ENCODE results near the gene TNKS2.

DNA sequence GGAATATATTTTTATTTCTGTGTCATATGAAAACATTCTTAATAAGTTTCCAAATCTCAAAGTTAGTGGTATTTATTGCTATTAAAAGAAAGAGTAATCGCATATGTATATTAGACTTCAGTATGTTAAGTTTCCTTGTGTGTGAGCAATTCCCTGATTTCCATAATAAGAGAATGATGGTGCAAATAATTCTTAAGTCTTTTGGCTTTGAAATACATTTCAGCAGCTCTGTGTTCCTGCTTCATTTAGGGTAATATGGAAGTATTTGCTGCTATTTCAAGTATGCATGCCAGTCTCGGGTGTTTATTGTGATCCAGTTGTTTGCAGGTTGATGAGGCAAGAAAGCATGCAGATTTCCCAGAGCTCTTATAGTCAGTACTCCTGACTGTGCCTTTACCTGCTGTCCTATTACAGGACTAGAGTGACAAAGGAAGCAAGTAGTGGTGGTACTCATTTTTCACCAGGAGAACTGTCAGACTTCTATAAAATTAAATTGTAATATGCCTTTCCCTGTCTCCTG is 67.4 kb downstream of the TNKS2 start:
- TF ChIP-seq, protein P1, sequence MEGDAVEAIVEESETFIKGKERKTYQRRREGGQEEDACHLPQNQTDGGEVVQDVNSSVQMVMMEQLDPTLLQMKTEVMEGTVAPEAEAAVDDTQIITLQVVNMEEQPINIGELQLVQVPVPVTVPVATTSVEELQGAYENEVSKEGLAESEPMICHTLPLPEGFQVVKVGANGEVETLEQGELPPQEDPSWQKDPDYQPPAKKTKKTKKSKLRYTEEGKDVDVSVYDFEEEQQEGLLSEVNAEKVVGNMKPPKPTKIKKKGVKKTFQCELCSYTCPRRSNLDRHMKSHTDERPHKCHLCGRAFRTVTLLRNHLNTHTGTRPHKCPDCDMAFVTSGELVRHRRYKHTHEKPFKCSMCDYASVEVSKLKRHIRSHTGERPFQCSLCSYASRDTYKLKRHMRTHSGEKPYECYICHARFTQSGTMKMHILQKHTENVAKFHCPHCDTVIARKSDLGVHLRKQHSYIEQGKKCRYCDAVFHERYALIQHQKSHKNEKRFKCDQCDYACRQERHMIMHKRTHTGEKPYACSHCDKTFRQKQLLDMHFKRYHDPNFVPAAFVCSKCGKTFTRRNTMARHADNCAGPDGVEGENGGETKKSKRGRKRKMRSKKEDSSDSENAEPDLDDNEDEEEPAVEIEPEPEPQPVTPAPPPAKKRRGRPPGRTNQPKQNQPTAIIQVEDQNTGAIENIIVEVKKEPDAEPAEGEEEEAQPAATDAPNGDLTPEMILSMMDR (IDR thresholded peaks at IDR 0.05; ENCODE audit: low read length): no peak
- no peak for TF ChIP-seq EZH2 (IDR thresholded peaks at IDR 0.05; ENCODE audit: borderline replicate concordance, low read length)
